ENCODE measurements around the gene PAM. TPM values are rescaled to one million over a fixed set of nuclear protein-coding genes. Genes with fewer than 3 reads are reported as not detected.

Gene PAM
- total RNA-seq, 2 donors from 2014 or later, result 32.9 to 38.2 TPM

DNA sequence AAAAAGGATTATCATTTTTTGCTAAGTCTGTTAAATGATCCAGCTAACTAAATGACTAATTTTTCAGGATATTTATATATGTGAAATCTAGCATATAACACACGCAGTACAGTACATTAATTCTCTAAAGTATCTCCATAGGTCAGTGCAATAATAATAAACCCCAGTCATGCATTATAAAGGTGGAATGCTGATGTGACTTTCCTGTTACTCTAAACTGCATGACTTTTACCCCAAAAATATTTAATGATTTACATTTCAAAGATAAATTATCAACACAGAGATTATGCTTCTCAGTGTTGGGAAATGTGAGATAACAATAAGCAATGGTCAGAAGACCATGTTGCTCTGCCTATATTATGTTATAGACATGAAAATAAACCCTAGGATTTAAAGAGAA is 34.1 kb upstream of the PAM start:
- no peak overlapping the region for H3K27ac ChIP-seq (ENCODE audit: low read depth, low read length)
- no peaks in the 10 kb centered on the region for H3K27me3 ChIP-seq (ENCODE audit: control insufficient read depth, insufficient read depth, low read length, poor library complexity, severe bottlenecking)
- no peaks in the 10 kb centered on the region for H3K4me1 ChIP-seq (ENCODE audit: control insufficient read depth, insufficient read depth, low read length)
- no peaks in the 10 kb centered on the region for H3K9me3 Mint-ChIP-seq
- H3K27me3 Mint-ChIP-seq (ENCODE audit: insufficient read depth), result no peaks in the 10 kb centered on the region
- WGBS, 2 experiments (ENCODE audit: insufficient coverage in 1 of 2, insufficient read length in 1 of 2), result 100% methylated on average over 1 of the region's 1 CpG; no CpG with 5 or more reads in 1 of the 2 experiments
- H3K4me1 Mint-ChIP-seq, result peaks cover 2% of the 10 kb centered on the region
- H3K36me3 ChIP-seq (ENCODE audit: control insufficient read depth, insufficient read depth, low read length), result no peaks in the 10 kb centered on the region
- H3K4me3 ChIP-seq (ENCODE audit: low read length), result no peak overlapping the region
- no peaks in the 10 kb centered on the region for H3K36me3 Mint-ChIP-seq (ENCODE audit: low read depth)
- no peak for DNase-seq
- no peak overlapping the region for H3K9ac ChIP-seq (ENCODE audit: extremely low read depth, low read length, poor library complexity, severe bottlenecking)
- TF ChIP-seq, protein P1, sequence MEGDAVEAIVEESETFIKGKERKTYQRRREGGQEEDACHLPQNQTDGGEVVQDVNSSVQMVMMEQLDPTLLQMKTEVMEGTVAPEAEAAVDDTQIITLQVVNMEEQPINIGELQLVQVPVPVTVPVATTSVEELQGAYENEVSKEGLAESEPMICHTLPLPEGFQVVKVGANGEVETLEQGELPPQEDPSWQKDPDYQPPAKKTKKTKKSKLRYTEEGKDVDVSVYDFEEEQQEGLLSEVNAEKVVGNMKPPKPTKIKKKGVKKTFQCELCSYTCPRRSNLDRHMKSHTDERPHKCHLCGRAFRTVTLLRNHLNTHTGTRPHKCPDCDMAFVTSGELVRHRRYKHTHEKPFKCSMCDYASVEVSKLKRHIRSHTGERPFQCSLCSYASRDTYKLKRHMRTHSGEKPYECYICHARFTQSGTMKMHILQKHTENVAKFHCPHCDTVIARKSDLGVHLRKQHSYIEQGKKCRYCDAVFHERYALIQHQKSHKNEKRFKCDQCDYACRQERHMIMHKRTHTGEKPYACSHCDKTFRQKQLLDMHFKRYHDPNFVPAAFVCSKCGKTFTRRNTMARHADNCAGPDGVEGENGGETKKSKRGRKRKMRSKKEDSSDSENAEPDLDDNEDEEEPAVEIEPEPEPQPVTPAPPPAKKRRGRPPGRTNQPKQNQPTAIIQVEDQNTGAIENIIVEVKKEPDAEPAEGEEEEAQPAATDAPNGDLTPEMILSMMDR (conservative IDR thresholded peaks at IDR 0.05), result no peak
- H3K4me3 Mint-ChIP-seq, result no peak overlapping the region
- H3K27ac Mint-ChIP-seq, result no peak overlapping the region
- no peaks in the 10 kb centered on the region for H3K9me3 ChIP-seq (ENCODE audit: control insufficient read depth, low read length)

- Mint-ChIP-seq H3K4me3 (no peak overlapping the region), H3K36me3 (ENCODE audit: low read depth) (no peaks in the 10 kb centered on the region)
- TF ChIP-seq, protein P1 (conservative IDR thresholded peaks at IDR 0.05), result no peak
Observed at GRCh38 chr5:102722931-102723330, 32.2 kb upstream of the PAM start.

GRCh38 chr5:102731693-102732092 is 23.4 kb upstream of the PAM start:
- H3K9me3 ChIP-seq (ENCODE audit: control insufficient read depth, low read length), result no peaks in the 10 kb centered on the region
- H3K9ac ChIP-seq (ENCODE audit: extremely low read depth, low read length, poor library complexity, severe bottlenecking), result no peak overlapping the region
- H3K9me3 Mint-ChIP-seq, result peaks cover 2% of the 10 kb centered on the region
- TF ChIP-seq, protein P1 (conservative IDR thresholded peaks at IDR 0.05), result no peak
- H3K36me3 ChIP-seq (ENCODE audit: control insufficient read depth, insufficient read depth, low read length), result no peaks in the 10 kb centered on the region
- H3K27me3 Mint-ChIP-seq (ENCODE audit: insufficient read depth), result peaks cover 5% of the 10 kb centered on the region
- no peak overlapping the region for H3K4me3 ChIP-seq (ENCODE audit: low read length)
- H3K4me1 Mint-ChIP-seq, result peaks cover 9% of the 10 kb centered on the region
- DNase-seq, result no peak
- no peak overlapping the region for H3K27ac ChIP-seq (ENCODE audit: low read depth, low read length)
- H3K4me1 ChIP-seq (ENCODE audit: control insufficient read depth, insufficient read depth, low read length), result no peaks in the 10 kb centered on the region
- WGBS, 2 experiments (ENCODE audit: insufficient coverage in 1 of 2, insufficient read length in 1 of 2), result 100% methylated on average over 1 of the region's 1 CpG; no CpG with 5 or more reads in 1 of the 2 experiments
- no peak overlapping the region for H3K4me3 Mint-ChIP-seq
- peaks cover 25% of the 10 kb centered on the region for H3K27me3 ChIP-seq (ENCODE audit: control insufficient read depth, insufficient read depth, low read length, poor library complexity, severe bottlenecking)
- H3K27ac Mint-ChIP-seq, result no peak overlapping the region
- no peaks in the 10 kb centered on the region for H3K36me3 Mint-ChIP-seq (ENCODE audit: low read depth)

More at GRCh38 chr5:102722931-102723330, 32.2 kb upstream of the PAM start:
- Histone ChIP-seq H3K36me3 (ENCODE audit: control insufficient read depth, insufficient read depth, low read length) (no peaks in the 10 kb centered on the region), H3K27me3 (ENCODE audit: control insufficient read depth, insufficient read depth, low read length, poor library complexity, severe bottlenecking) (peaks cover 11% of the 10 kb centered on the region), H3K4me3 (ENCODE audit: low read length) (no peak overlapping the region), H3K4me1 (ENCODE audit: control insufficient read depth, insufficient read depth, low read length) (no peaks in the 10 kb centered on the region), H3K27ac (ENCODE audit: low read depth, low read length) (no peak overlapping the region), H3K9ac (ENCODE audit: extremely low read depth, low read length, poor library complexity, severe bottlenecking) (no peak overlapping the region), H3K9me3 (ENCODE audit: control insufficient read depth, low read length) (no peaks in the 10 kb centered on the region)
- H3K4me1 Mint-ChIP-seq, result no peaks in the 10 kb centered on the region
- no peaks in the 10 kb centered on the region for H3K27me3 Mint-ChIP-seq (ENCODE audit: insufficient read depth)
- WGBS, 2 experiments (ENCODE audit: insufficient coverage in 1 of 2, insufficient read length in 1 of 2), result 90 to 95% methylated on average over 4 of the region's 4 CpGs
- H3K27ac Mint-ChIP-seq, result no peak overlapping the region
- DNase-seq, result no peak
- H3K9me3 Mint-ChIP-seq, result peaks cover under 1% of the 10 kb centered on the region
